HCT116 (cell line): ENCODE results near the gene THBS1. TPM values are rescaled to one million over a fixed set of nuclear protein-coding genes. Genes with fewer than 3 reads are reported as not detected.

ENCODE experiments used
- ATAC-seq: fragments of 200-7000 bp; cut with Tn5 transposase; 2 replicates; pipeline ENCODE4 v1.9.1; 2020; ENCODE audit warnings: mild to moderate bottlenecking, moderate library complexity
- BruUV-seq: library from RNA; stranded (reverse); fragments of 400-500 nt; replicated peaks from 2 replicates; lab custom pipeline; 2021; lab: Mats Ljungman, UMichigan
- CTCF ChIA-PET: fragments of 300-600 bp; sonication (Branson Sonifier 250); formaldehyde crosslinking; loops from one replicate; lab custom pipeline; 2021; ENCODE audit warnings: antibody characterized with exemption; lab: Charles Lee
- POLR2A ChIA-PET: fragments of 300-600, 350-600 bp; sonication (Branson Sonifier 250); formaldehyde crosslinking; loops from one replicate; lab custom pipeline; 2021; ENCODE audit warnings: antibody characterized with exemption; lab: Charles Lee
- RAD21 ChIA-PET, 2 experiments: fragments of 300-600 bp; sonication (Branson Sonifier 250); formaldehyde crosslinking; loops; one replicate each; lab custom pipeline; 2023; ENCODE audit warnings: low total read pairs in 2 of 2; ENCODE audit not compliant: uncharacterized antibody in 2 of 2, unreplicated experiment in 2 of 2, low non-redundant PET in 1 of 2; lab: Charles Lee
- DNase-seq: peaks from one replicate; pipeline ENCODE4 v3.0.0-alpha.2; 2010; ENCODE audit warnings: low read depth, low spot score
- H2AFZ ChIP-seq: fragments of 200-600 bp; shearing (Covaris generic), sonication (generic); 2 replicates; pipeline ENCODE4 v1.6.1; 2017; ENCODE audit warnings: low read depth, mixed run types, mixed read lengths, antibody characterized with exemption, low read length; ENCODE audit not compliant: poor library complexity, severe bottlenecking
- H3K27ac ChIP-seq: 2 replicates; pipeline ENCODE4 v1.5.1; 2012; ENCODE audit warnings: low read depth, low read length
- H3K27me3 ChIP-seq: fragments of 200-600 bp; sonication (generic); 2 replicates; pipeline ENCODE4 v1.6.1; 2016; ENCODE audit warnings: mixed run types, low read length, mixed read lengths; ENCODE audit not compliant: insufficient read depth
- H3K36me3 ChIP-seq, 2 experiments: fragments of 200-500 bp in 1 of 2; fragments of 200-600 bp in 1 of 2; sonication (Bioruptor generic) in 1 of 2; sonication (generic) in 1 of 2; 2 replicates each; pipeline versions ENCODE4 v1.5.1 to v1.6.1; 2014 to 2016; ENCODE audit warnings: low read length in 2 of 2, inconsistent platforms in 1 of 2, mixed read lengths in 1 of 2, mixed run types in 1 of 2; ENCODE audit not compliant: insufficient read depth in 2 of 2, control insufficient read depth in 1 of 2
- H3K4me1 ChIP-seq, 2 experiments: fragments of 200-600 bp in 1 of 2; sonication (generic) in 1 of 2; 2 replicates each; pipeline versions ENCODE4 v1.5.1 to v1.6.1; 2012 to 2017; ENCODE audit warnings: low read length in 2 of 2, inconsistent platforms in 1 of 2, mild to moderate bottlenecking in 1 of 2, mixed read lengths in 1 of 2, mixed run types in 1 of 2, moderate library complexity in 1 of 2; ENCODE audit not compliant: insufficient read depth in 2 of 2, control insufficient read depth in 1 of 2
- H3K4me2 ChIP-seq: fragments of 200-600 bp; sonication (generic); 2 replicates; pipeline ENCODE4 v1.6.1; 2017; ENCODE audit warnings: mixed run types, low read length, mixed read lengths
- H3K4me3 ChIP-seq, 2 experiments: fragments of 200-600 bp in 1 of 2; sonication (generic) in 1 of 2; replicated peaks in 1 of 2; 2 replicates each; pipeline ENCODE4 v1.5.1; 2011 to 2016; ENCODE audit warnings: low read length in 2 of 2, control low read depth in 1 of 2, low read depth in 1 of 2, mild to moderate bottlenecking in 1 of 2, mixed read lengths in 1 of 2, mixed run types in 1 of 2
- H3K79me2 ChIP-seq: fragments of 200-600 bp; sonication (generic); 2 replicates; pipeline ENCODE4 v1.6.1; 2017; ENCODE audit warnings: mild to moderate bottlenecking, mixed run types, low read length, moderate library complexity, mixed read lengths; ENCODE audit not compliant: insufficient read depth
- H3K9ac ChIP-seq: fragments of 200-600 bp; sonication (generic); 2 replicates; pipeline ENCODE4 v1.6.1; 2016; ENCODE audit warnings: low read length, mixed read lengths
- H3K9me2 ChIP-seq: fragments of 200-600 bp; sonication (generic), shearing (Covaris generic); 2 replicates; pipeline ENCODE4 v1.6.1; 2017; ENCODE audit warnings: mixed run types, mild to moderate bottlenecking, moderate library complexity; ENCODE audit not compliant: insufficient read depth
- H3K9me3 ChIP-seq, 2 experiments: fragments of 200-500 bp in 1 of 2; fragments of 200-600 bp in 1 of 2; sonication (Bioruptor generic) in 1 of 2; sonication (generic) in 1 of 2; 2 replicates each; pipeline ENCODE4 v1.6.1; 2014 to 2017; ENCODE audit warnings: low read length in 2 of 2, mixed read lengths in 2 of 2, inconsistent platforms in 1 of 2, low read depth in 1 of 2, mild to moderate bottlenecking in 1 of 2, mixed run types in 1 of 2, moderate library complexity in 1 of 2; ENCODE audit not compliant: control insufficient read depth in 1 of 2, insufficient read depth in 1 of 2
- H4K20me1 ChIP-seq: fragments of 200-600 bp; sonication (generic), shearing (Covaris generic); 2 replicates; pipeline ENCODE4 v1.6.1; 2017; ENCODE audit warnings: mixed run types, mild to moderate bottlenecking, moderate library complexity; ENCODE audit not compliant: insufficient read depth
- EGR1 ChIP-seq: IDR thresholded peaks from 2 replicates; pipeline ENCODE4 v1.6.1; 2012; ENCODE audit warnings: low read depth
- EZH2 ChIP-seq: fragments of 200-600 bp; sonication (generic); IDR thresholded peaks from 2 replicates; pipeline ENCODE4 v1.6.1; 2017; ENCODE audit warnings: antibody characterized with exemption, mixed run types
- MAX ChIP-seq: IDR thresholded peaks from 2 replicates; pipeline ENCODE4 v1.6.1; 2012
- POLR2A ChIP-seq: IDR thresholded peaks from 2 replicates; pipeline ENCODE4 v1.7.0; 2011; ENCODE audit warnings: borderline replicate concordance; ENCODE audit not compliant: insufficient read depth, insufficient read length; ENCODE audit errors: extremely low read depth
- RAD21 ChIP-seq: IDR thresholded peaks from 2 replicates; pipeline ENCODE4 v1.6.1; 2012; ENCODE audit warnings: low read depth, mild to moderate bottlenecking
- REST ChIP-seq: IDR thresholded peaks from 2 replicates; pipeline ENCODE4 v1.6.1; 2012; ENCODE audit warnings: low read depth
- SIN3A ChIP-seq: IDR thresholded peaks from 2 replicates; pipeline ENCODE4 v1.6.1; 2012; ENCODE audit warnings: low read depth
- YY1 ChIP-seq: IDR thresholded peaks from 2 replicates; pipeline ENCODE4 v1.6.1; 2011; ENCODE audit warnings: low read length, low read depth, moderate library complexity, mild to moderate bottlenecking; ENCODE audit not compliant: insufficient replicate concordance; ENCODE audit errors: extremely low read depth
- ZBTB33 ChIP-seq: IDR thresholded peaks from 2 replicates; pipeline ENCODE4 v1.6.1; 2011; ENCODE audit warnings: mild to moderate bottlenecking, low read length, moderate library complexity; ENCODE audit not compliant: insufficient replicate concordance; ENCODE audit errors: extremely low read depth
- ZNF274 ChIP-seq: fragments of 200-500 bp; sonication (Bioruptor generic); IDR thresholded peaks from 2 replicates; pipeline ENCODE4 v1.6.1; 2014; ENCODE audit warnings: mild to moderate bottlenecking, low read depth, low read length, inconsistent platforms
- intact Hi-C: fragments of 100-400 bp; cut with micrococcal nuclease; formaldehyde crosslinking; loops from 2 replicates; pipeline ENCODE4 v1.10.0; 2022
- total RNA-seq: library from RNA; stranded (reverse); gene quantifications from one replicate; pipeline ENCODE4 v1.2.1, GENCODE V29; 2021; ENCODE audit not compliant: unreplicated experiment

Gene THBS1
- total RNA-seq, 1 experiment from 2014 or later, result 6.3 TPM

- TF ChIP-seq REST (no peak), POLR2A (no peak), EZH2 (no peak), MAX (no peak), YY1 (no peak)
- TF ChIP-seq, all 23 proteins: peak for 0
Measured at GRCh38 chr15:39622660-39623516, 42.0 kb downstream of the THBS1 start (continued).

GRCh38 chr15:39623529-39623931 is 42.7 kb downstream of the THBS1 start:
- ATAC-seq (no peak), DNase-seq (no peak)
- no TSS peak for BruUV-seq
- H3K79me2 ChIP-seq, result no peaks in the 10 kb centered on the region
- H3K9me2 ChIP-seq, result no peaks in the 10 kb centered on the region
- no peaks in the 10 kb centered on the region for H4K20me1 ChIP-seq
- H3K4me2 ChIP-seq, result no peak overlapping the region
- no peak overlapping the region for H2AFZ ChIP-seq
- intact Hi-C loops, result no loop called here
- ChIA-PET POLR2A (no interaction called here), RAD21 (no interaction called here), CTCF (interaction anchor here (3.7 kb wide), 1 partner anchor 133 kb away, joined by 14 read pairs; no protein-coding TSS in a partner anchor)
- TF ChIP-seq RAD21, result no peak
- no peak for TF ChIP-seq EZH2
- no peak for TF ChIP-seq REST
- TF ChIP-seq EGR1, result no peak
- no peak for TF ChIP-seq ZNF274
- TF ChIP-seq SIN3A, result no peak
- TF ChIP-seq POLR2A, result no peak
- TF ChIP-seq ZBTB33, result no peak
- no peaks in the 10 kb centered on the region for H3K36me3 ChIP-seq
- no peak overlapping the region for H3K9ac ChIP-seq
- no peaks in the 10 kb centered on the region for H3K27me3 ChIP-seq
- H3K9me3 ChIP-seq, result no peaks in the 10 kb centered on the region
- peaks cover 3 to 23% of the 10 kb centered on the region in 2 experiments; a peak in 2 of 4 replicates for H3K4me1 ChIP-seq
- no peak overlapping the region for H3K27ac ChIP-seq
- H3K4me3 ChIP-seq, result no peak overlapping the region
